ENCODE data around the gene GRIP1.

Gene GRIP1

GRCh38 chr12:66598608-66599007 is 80.3 kb downstream of the GRIP1 start:
- DNase-seq (ENCODE audit: low spot score): no peak

- no peak for DNase-seq (ENCODE audit: low spot score)
These were observed 80.8 kb downstream of the GRIP1 start for GRCh38 chr12:66598079-66598478.

- no peak for DNase-seq (ENCODE audit: low spot score)
These were observed 82.7 kb downstream of the GRIP1 start for GRCh38 chr12:66596199-66596598.

- DNase-seq (ENCODE audit: low spot score): no peak
These were observed 84.2 kb downstream of the GRIP1 start for GRCh38 chr12:66594688-66595087.

GRCh38 chr12:66590275-66590985 is 88.4 kb downstream of the GRIP1 start:
- DNase-seq (ENCODE audit: low spot score): no peak

GRCh38 chr12:66589095-66589494 is 89.8 kb downstream of the GRIP1 start:
- DNase-seq (ENCODE audit: low spot score): no peak

- DNase-seq (ENCODE audit: low spot score): no peak
These were observed 91.0 kb downstream of the GRIP1 start for GRCh38 chr12:66587912-66588311.

GRCh38 chr12:66584673-66585072 is 94.2 kb downstream of the GRIP1 start:
- DNase-seq (ENCODE audit: low spot score): no peak

GRCh38 chr12:66573605-66574004 is 105.3 kb downstream of the GRIP1 start:
- no peak for DNase-seq (ENCODE audit: low spot score)

GRCh38 chr12:66572845-66573244 is 106.0 kb downstream of the GRIP1 start:
- no peak for DNase-seq (ENCODE audit: low spot score)

- no peak for DNase-seq (ENCODE audit: low spot score)
These were observed 107.4 kb downstream of the GRIP1 start for GRCh38 chr12:66571361-66571915.

- DNase-seq (ENCODE audit: low spot score): no peak
These were observed 115.7 kb downstream of the GRIP1 start for GRCh38 chr12:66563220-66563619.

GRCh38 chr12:66555113-66555512 is 123.8 kb downstream of the GRIP1 start:
- DNase-seq (ENCODE audit: low spot score): no peak

GRCh38 chr12:66552716-66553115 is 126.2 kb downstream of the GRIP1 start:
- no peak for DNase-seq (ENCODE audit: low spot score)

- DNase-seq (ENCODE audit: low spot score): no peak
These were observed 128.2 kb downstream of the GRIP1 start for GRCh38 chr12:66550626-66551025.

- no peak for DNase-seq (ENCODE audit: low spot score)
These were observed 129.9 kb downstream of the GRIP1 start for GRCh38 chr12:66549050-66549389.

GRCh38 chr12:66548338-66549049 is 130.4 kb downstream of the GRIP1 start:
- no peak for DNase-seq (ENCODE audit: low spot score)

GRCh38 chr12:66541426-66541825 is 137.4 kb downstream of the GRIP1 start:
- DNase-seq (ENCODE audit: low spot score): no peak

GRCh38 chr12:66539431-66539830 is 139.4 kb downstream of the GRIP1 start:
- no peak for DNase-seq (ENCODE audit: low spot score)

GRCh38 chr12:66538970-66539369 is 139.9 kb downstream of the GRIP1 start:
- no peak for DNase-seq (ENCODE audit: low spot score)

- DNase-seq (ENCODE audit: low spot score): no peak
These were observed 141.0 kb downstream of the GRIP1 start for GRCh38 chr12:66537876-66538275.

- no peak for DNase-seq (ENCODE audit: low spot score)
These were observed 145.1 kb downstream of the GRIP1 start for GRCh38 chr12:66533767-66534166.

GRCh38 chr12:66531766-66532165 is 147.1 kb downstream of the GRIP1 start:
- DNase-seq (ENCODE audit: low spot score): no peak

GRCh38 chr12:66529934-66530333 is 148.9 kb downstream of the GRIP1 start:
- DNase-seq (ENCODE audit: low spot score): no peak

All from HuH-7.5 (cell line).